GM21515 (cell line): Measurements from ENCODE around the gene CORO2A.
"Not testable (repeated sequence)": the region's sequence is repeated elsewhere in the genome, so short reads cannot be mapped to it uniquely, and the experiment has no call there.

ENCODE experiments used
- ATAC-seq: cut with Tn5 transposase; IDR thresholded peaks from one replicate; pipeline ENCODE4 v1.9.1; 2021; ENCODE audit not compliant: unreplicated experiment

CORO2A gene

DNA sequence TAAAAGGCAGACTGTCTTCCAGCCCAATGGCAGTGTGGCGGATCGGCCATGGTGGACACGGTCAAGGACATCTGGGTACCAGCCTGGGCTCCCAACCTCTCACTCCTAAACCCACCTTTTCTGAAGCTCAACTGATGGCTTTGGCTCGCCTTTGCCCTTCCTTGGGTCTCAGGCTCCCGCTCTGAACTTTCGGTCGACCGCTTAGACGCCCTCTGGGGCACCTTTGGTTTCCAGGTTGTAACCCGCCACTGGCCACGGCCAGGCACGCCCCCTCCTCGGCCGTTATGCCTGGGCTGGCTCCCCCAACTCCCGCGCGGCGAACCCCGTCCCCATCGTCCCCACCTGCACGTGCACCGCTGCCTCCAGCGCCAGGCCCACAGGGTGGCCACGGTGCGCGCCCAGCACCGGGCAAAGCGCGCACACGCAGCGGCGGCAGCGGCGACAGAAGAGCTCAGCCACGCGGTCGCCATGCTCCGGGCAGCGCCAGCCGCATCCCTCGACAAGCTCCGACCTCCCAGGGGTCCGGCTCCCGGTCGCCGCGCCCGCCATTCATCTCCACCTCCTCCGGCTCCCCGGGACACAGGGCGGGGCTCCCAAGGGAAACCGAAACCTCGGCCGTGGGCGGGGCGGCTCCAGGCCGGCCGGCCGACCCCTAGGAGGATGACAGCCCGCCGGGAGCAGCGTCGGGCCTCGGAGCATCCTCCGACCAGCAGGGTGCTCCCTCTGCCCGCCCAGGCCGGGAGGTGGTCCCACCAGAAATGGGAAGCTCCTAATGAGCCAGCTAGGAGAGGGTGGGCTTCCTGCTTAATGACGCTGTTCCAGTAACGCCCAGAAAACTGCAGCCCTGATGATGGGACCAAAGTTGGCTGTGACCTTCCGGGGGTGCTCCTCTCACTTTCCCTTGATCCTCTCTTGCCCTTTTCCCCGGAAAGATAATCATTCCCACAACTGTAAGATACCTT is 73.5 kb downstream of the CORO2A start, which contains the start of gene TRIM14:
TSS of gene TRIM14 (minus strand) at position 583 of the 962 bp plus-strand sequence. CDS start at position 549, 34 bp downstream.
- peak; percentile 66 for ATAC-seq

DNA sequence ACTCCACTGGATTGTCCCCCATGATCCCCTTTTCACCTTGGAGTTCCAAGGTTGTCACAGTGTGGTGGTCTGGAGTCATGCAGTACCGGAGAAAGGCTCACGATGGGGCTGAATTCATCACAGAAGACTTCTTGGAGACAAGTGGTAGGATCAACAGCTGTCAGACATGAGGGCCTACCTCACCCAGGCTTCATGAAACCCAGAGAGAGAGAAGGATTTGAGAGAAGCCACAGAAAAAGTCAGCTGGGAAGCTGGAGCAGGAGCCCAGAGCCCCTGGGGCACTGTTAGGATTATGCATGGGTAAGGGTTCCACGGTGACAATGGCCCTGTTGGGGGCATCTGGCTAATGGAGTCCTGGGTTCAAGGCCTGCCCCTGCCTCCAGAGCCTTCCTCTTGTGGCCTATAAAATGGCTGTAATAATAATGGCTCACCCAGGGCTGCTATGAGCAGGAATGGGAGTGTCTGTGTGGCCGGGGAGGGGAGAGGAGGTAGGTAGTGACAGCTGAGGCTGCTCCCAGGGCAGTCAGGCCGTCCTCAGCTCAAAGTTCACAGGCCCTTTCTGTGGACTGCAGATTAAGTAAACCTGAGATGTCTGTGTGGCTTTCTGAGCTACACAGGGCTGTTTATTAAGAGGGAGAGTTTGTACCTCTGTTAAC is 74.3 kb downstream of the CORO2A start:
- ATAC-seq: peak; percentile 55

- ATAC-seq: not testable (repeated sequence)
Observed at GRCh38 chr9:98117097-98117496, 75.3 kb downstream of the CORO2A start.

GRCh38 chr9:98109052-98109451 is 83.4 kb downstream of the CORO2A start:
- no peak for ATAC-seq

DNA sequence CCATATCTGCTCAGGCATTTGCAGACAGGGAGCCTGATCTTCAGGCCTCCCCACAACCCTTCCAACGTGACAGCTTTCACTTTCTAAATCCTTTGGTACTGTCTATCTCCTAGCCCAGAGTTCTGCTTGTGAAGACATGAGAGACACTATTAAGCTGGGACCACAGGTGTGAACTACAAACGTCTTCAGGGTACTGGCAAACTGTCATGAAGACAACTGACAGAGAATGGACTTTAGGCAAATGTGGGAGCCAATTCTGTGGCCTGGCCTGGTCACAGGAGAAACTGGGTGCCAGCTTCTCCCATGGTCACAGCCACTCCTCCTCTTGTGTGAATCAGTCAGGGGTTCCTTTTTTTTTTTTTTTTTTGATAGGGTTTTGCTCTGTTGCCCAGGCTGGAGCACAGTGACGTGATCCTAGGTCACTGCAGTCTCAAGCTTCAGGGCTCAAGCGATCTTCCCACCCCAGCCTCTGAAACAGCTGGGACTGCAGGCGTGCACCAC is 83.9 kb downstream of the CORO2A start:
- ATAC-seq: peak; percentile 70

- no peak for ATAC-seq
Observed at GRCh38 chr9:98107926-98108325, 84.5 kb downstream of the CORO2A start.

- no peak for ATAC-seq
Observed at GRCh38 chr9:98105006-98105405, 87.4 kb downstream of the CORO2A start.

GRCh38 chr9:98104445-98104881 is 88.0 kb downstream of the CORO2A start:
- no peak for ATAC-seq

DNA sequence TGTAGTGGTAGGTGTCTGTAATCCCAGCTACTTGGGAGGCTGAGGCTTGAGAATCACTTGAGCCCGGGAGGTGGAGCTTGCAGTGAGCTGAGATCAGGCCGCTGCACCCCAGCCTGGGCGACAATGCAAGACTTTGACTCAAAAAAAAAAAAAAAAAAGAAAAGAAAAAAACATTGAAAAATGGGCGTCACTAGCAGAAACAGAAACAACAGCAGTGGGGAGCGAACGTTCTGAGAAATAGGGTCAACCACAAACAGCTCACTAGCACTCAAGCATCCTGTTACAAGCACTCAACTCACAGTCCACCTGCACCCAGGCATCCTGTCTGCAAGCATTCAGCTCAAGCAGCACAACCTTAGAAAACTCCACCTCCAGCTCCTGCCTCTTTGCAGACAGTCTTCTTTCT is 90.6 kb downstream of the CORO2A start:
- ATAC-seq: peak; percentile 94

DNA sequence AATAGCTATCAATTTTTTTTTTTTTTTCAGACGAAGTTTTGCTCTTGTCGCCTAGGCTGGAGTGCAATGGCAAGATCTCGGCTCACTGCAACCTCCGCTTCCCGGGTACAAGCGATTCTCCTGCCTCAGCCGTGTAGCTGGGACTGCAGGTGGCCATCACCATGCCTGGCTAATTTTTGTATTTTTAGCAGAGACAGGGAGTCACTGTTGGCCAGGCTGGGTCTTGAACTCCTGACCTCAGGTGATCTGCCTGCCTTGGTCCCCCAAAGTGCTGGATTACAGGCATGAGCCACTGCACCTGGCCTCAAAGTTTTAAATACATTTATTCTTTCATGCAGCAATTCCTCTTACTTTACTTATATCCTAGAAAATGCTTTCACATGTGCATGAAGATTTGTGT is 91.0 kb downstream of the CORO2A start:
- peak; percentile 3 for ATAC-seq

- ATAC-seq: no peak
Observed at GRCh38 chr9:98100456-98100855, 92.0 kb downstream of the CORO2A start.

DNA sequence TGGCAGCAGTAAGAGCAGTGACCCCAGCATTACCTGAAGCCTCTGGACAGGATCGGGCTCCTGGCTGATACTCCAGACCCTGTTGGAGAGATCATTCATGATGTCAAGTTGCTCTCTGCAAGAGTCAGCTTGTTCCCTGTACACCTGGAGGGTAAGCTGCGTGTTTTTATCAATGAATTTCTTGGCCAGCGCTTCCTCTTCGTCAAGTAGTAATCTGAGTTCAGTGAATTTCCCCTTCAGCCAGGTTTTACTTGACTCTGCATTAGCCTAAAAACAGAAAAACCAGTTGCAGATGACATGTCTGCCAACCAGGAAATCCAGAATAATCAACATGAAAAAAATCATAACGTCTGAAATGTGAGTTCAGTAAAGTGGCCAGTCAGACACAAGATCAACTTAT is 92.5 kb downstream of the CORO2A start:
- no peak for ATAC-seq

DNA sequence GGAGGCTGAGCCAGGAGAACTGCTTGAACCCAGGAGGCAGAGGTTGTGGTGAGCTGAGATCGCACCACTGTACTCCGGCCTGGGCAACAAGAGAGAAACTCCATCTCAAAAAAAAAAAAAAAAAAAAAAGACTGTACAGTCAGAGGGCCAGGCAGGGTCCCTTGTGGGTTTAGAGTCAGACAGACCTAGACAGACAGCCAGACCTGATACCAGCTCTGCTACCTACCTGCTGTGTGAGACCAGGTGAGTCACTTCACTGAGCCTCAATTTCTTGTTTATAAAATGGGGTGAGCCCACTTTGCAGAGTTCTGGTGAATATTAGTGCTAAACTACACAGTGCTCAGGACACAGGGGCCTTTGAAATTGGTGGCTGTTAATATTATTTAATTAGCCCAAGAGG is 93.1 kb downstream of the CORO2A start:
- no peak for ATAC-seq

GRCh38 chr9:98097836-98098235 is 94.6 kb downstream of the CORO2A start:
- ATAC-seq: no peak

- ATAC-seq: no peak
Observed at GRCh38 chr9:98096091-98096490, 96.3 kb downstream of the CORO2A start.

GRCh38 chr9:98095401-98095800 is 97.0 kb downstream of the CORO2A start:
- ATAC-seq: no peak

DNA sequence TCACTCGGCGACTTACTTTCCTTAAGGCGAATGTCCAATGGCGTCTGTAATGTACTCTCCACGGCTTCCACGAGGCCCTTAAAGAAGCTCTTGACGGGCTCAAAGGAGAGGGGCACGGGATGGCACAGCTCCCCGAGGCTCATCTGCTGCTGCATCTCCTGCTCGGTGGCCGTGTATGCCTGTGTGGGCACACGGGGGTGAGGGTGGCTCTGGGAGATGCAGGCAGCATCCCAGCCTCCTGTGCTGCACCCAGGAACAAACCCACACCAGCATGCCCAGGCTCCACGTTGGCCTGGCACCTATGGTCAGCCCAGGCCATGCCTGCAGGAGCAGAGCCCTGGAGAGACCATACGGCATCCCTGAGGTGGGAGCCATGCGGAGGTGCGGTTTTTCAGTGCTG is 97.6 kb downstream of the CORO2A start:
- ATAC-seq: no peak

DNA sequence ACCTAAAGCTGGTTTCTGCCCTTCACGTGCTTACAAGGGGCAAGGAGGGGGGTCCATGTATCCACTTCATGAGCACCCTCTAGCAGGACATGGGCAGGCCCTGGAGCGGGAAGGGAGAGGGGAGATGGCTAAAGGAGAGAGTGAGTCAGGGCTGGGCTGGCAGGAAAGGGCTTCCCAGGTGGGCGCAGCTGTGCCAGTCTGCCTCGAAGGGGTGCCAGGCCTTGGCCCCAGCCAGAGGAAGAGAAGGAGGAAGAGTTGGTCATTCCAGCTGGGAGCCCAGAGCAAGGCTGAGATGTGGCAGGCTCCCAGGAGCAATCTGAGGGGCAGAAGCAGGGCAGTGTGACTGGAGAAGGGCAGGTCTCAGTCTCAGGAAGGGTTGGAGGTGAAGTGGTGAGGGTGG is 98.1 kb downstream of the CORO2A start:
- no peak for ATAC-seq

GRCh38 chr9:98092613-98092931 is 99.9 kb downstream of the CORO2A start:
- ATAC-seq: no peak

DNA sequence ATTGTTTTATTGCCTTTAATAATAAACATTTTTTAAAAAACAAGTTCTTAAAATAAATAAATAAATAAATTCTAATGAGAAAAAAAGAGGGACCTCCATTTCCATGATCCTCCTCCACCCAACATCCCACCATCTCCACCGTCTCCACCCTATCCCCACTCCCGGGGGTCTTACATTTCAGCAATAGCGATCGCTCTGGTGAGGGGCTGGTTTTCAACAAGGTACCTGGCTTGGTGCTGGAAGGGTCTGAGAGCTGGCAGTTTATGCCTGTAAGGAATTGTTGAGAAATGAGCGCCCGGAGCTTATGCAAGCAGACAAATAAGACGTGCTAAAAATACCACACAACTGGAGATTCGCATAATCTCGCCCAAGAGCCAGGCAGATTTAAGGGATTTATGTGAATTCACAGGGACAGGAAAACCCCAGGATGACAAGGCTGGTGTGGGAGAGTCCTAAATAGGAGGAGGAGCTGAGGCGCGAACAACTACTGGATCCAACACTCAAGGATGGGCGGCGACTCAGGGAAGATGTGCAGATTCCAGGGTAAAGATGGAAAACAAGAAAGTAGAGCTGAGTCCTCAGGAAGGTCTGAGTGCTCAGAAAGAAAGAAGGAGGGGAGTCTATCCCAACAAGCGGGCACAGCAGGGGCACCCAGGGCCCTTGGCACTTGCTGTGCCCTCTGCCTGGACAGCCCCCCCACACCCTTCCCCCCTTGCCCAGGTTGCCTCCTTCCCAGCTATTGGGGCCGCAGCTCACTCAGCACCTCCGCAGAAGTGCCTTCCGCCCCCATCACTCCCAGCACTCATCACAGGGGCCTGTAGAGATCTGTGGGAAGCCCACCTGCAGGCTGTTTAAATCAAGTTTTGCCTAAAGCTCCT is 100.5 kb downstream of the CORO2A start:
- no peak for ATAC-seq

- not testable (repeated sequence) for ATAC-seq
Observed at GRCh38 chr9:98090674-98091073, 101.8 kb downstream of the CORO2A start.
